Lower leg skin (tissue), 3 donors: ENCODE data around the gene PMP22.

Source experiments
- CTCF ChIP-seq, 3 donors: fragments of 450-650 bp; IDR thresholded peaks; one replicate each; pipeline ENCODE4 v1.5.1; 2016; ENCODE audit warnings: antibody characterized with exemption in 3 of 3, mild to moderate bottlenecking in 3 of 3, moderate library complexity in 2 of 3
- POLR2A ChIP-seq, 2 donors: fragments of 450-650 bp; IDR thresholded peaks; one replicate each; pipeline ENCODE4 v1.6.1; 2016 to 2017; ENCODE audit warnings: antibody characterized with exemption in 2 of 2, mild to moderate bottlenecking in 1 of 2, moderate library complexity in 1 of 2

GRCh38 chr17:15240644-15241043 lies 24.5 kb downstream of the PMP22 start:
- TF ChIP-seq POLR2A (IDR thresholded peaks at IDR 0.05): no peak
- no peak for TF ChIP-seq CTCF (IDR thresholded peaks at IDR 0.05)
